Fibroblast of pulmonary artery (primary cell): Measurements from ENCODE around the gene TBL1X.

ENCODE experiments used
- DNase-seq: peaks from one replicate; pipeline ENCODE4 v3.0.0-alpha.2; 2010; ENCODE audit warnings: low read depth
- H3K4me3 ChIP-seq: replicated peaks from 2 replicates; pipeline ENCODE4 v1.5.1; 2011; ENCODE audit warnings: low read depth, mild to moderate bottlenecking, control low read depth, low read length, moderate library complexity
- CTCF ChIP-seq: IDR thresholded peaks from 2 replicates; pipeline ENCODE4 v1.5.1; 2011; ENCODE audit warnings: mild to moderate bottlenecking, control low read depth, low read length, inconsistent platforms; ENCODE audit errors: missing control alignments

Gene TBL1X

GRCh38 chrX:9593756-9594155, 128.9 kb downstream of the TBL1X start:
- no peak for DNase-seq
- no peak overlapping the region for H3K4me3 ChIP-seq
- no peak for TF ChIP-seq CTCF

GRCh38 chrX:9595174-9595573, 130.3 kb downstream of the TBL1X start:
- H3K4me3 ChIP-seq, result no peak overlapping the region
- peak; percentile 31 for DNase-seq
- TF ChIP-seq CTCF, result no peak

- H3K4me3 ChIP-seq, result no peak overlapping the region
- DNase-seq, result no peak
- no peak for TF ChIP-seq CTCF
Measured at GRCh38 chrX:9596837-9597236, 132.0 kb downstream of the TBL1X start.

- H3K4me3 ChIP-seq, result no peak overlapping the region
- DNase-seq, result no peak
Measured at GRCh38 chrX:9597361-9598035, 132.6 kb downstream of the TBL1X start.

GRCh38 chrX:9598344-9598743, 133.5 kb downstream of the TBL1X start:
- H3K4me3 ChIP-seq, result no peak overlapping the region
- no peak for DNase-seq
- TF ChIP-seq CTCF, result no peak

More at GRCh38 chrX:9597361-9598035, 132.6 kb downstream of the TBL1X start:
- no peak for TF ChIP-seq CTCF

GRCh38 chrX:9604111-9604907, 139.5 kb downstream of the TBL1X start:
- no peak for TF ChIP-seq CTCF
- peak; percentile 56 for DNase-seq
- no peak overlapping the region for H3K4me3 ChIP-seq

GRCh38 chrX:9604908-9605306, 140.0 kb downstream of the TBL1X start:
- no peak for DNase-seq
- no peak for TF ChIP-seq CTCF
- H3K4me3 ChIP-seq, result no peak overlapping the region
